Ovary (tissue), 9 donors: ENCODE data around the gene SRRT. TPM values are rescaled to one million over a fixed set of nuclear protein-coding genes. Genes with fewer than 3 reads are reported as not detected.
A peak's percentile ranks its signal among the peaks of the same experiment; 100 is the strongest.

Source experiments
- DNase-seq, 5 donors: peaks; one replicate each; pipeline ENCODE4 v3.0.0-alpha.2; 2019 to 2020
- H3K27ac ChIP-seq, 2 donors: fragments of 200-600 bp; one replicate each; pipeline versions ENCODE4 v1.5.1 to v1.8.0; 2019 to 2022
- H3K27me3 ChIP-seq: fragments of 200-600 bp; one replicate; pipeline ENCODE4 v1.8.0; 2022
- H3K36me3 ChIP-seq: fragments of 200-600 bp; sonication (generic); one replicate; pipeline ENCODE4 v1.5.1; 2019
- H3K4me1 ChIP-seq: one replicate; pipeline ENCODE4 v1.8.1; 2013; ENCODE audit warnings: mild to moderate bottlenecking, moderate library complexity; ENCODE audit not compliant: insufficient read depth
- H3K4me3 ChIP-seq: fragments of 200-600 bp; sonication (generic); one replicate; pipeline ENCODE4 v1.5.1; 2017
- H3K9me3 ChIP-seq, 2 donors: fragments of 200-600 bp in 1 of 2; sonication (generic) in 1 of 2; one replicate each; pipeline versions ENCODE4 v1.5.1 to v1.8.1; 2013 to 2019; ENCODE audit warnings: mild to moderate bottlenecking in 1 of 2, moderate library complexity in 1 of 2
- CTCF ChIP-seq, 3 donors: fragments of 450-650 bp in 2 of 3; fragments of 200-600 bp in 1 of 3; IDR thresholded peaks; one replicate each; pipeline versions ENCODE4 v1.5.1 to v1.8.0; 2016 to 2022; ENCODE audit warnings: antibody characterized with exemption in 3 of 3, mild to moderate bottlenecking in 1 of 3
- EP300 ChIP-seq: sonication (generic); formaldehyde crosslinking; IDR thresholded peaks from one replicate; pipeline ENCODE4 v1.6.1; 2017; ENCODE audit warnings: antibody characterized with exemption
- POLR2A ChIP-seq: fragments of 450-650 bp; IDR thresholded peaks from one replicate; pipeline ENCODE4 v1.6.1; 2017; ENCODE audit warnings: antibody characterized with exemption, mild to moderate bottlenecking, moderate library complexity
- WGBS, 3 donors: extraction: QIAGEN DNeasy Blood & Tissue Kit in 1 of 3; methylation state at CpG; one replicate each; pipeline versions ENCODE4 v1.1.5 to v1.1.7; 2013 to 2017; 5-methylcytosine and 5-hydroxymethylcytosine counted together
- intact Hi-C, 4 donors: fragments of 100-400 bp; cut with DNase I; formaldehyde crosslinking; loops; one replicate each; pipeline versions ENCODE4 v1.11.0 to v1.15.1; 2022 to 2023
- polyA plus RNA-seq, 2 donors: library from polyadenylated mRNA; stranded (reverse); fragments of 200-250 nt in 1 of 2; fragments of 350-450 nt in 1 of 2; fragmentation: Illumina TruSeq in 1 of 2; extraction: RNeasy Lipid Tissue Mini Kit (QIAGEN cat#74804) in 1 of 2; gene quantifications; one replicate each; pipeline ENCODE4 v1.2.3, GENCODE V29; 2013 to 2014
- total RNA-seq, 7 donors: library from RNA; depleted of rRNA in 2 of 7; stranded (reverse); fragments of >200 nt in 2 of 7; fragmentation: NEBNext Ultra II Directional in 3 of 7; extraction: Animal tissue kit (Norgen Biotek cat#: 25700) in 3 of 7; gene quantifications; one replicate each; pipeline versions ENCODE4 v1.1.0 to v1.2.4, GENCODE V29; 2016 to 2023
- donor health status: DM: no; HTN: no; CAD: no; lungs with moderate emphysema.
- donor health status: DM: no; HTN: no; CAD: no.
- donor health status: Bipolar disorder and iron deficiency.
- donor health status: DM: yes; HTN: yes; CAD: no.
- donor health status: DM: no; HTN: no; CAD: no.
- donor health status: DM: yes; HTN: yes; CAD: no.

Gene SRRT
- total and polyA plus RNA-seq, 9 donors, result 45.8 to 191 (median 135) TPM

GRCh38 chr7:100826514-100827329 lies 48.2 kb upstream of the SRRT start:
- 0% methylated on average over 31 to 71 of the region's 71 CpGs for WGBS, 3 donors

DNA sequence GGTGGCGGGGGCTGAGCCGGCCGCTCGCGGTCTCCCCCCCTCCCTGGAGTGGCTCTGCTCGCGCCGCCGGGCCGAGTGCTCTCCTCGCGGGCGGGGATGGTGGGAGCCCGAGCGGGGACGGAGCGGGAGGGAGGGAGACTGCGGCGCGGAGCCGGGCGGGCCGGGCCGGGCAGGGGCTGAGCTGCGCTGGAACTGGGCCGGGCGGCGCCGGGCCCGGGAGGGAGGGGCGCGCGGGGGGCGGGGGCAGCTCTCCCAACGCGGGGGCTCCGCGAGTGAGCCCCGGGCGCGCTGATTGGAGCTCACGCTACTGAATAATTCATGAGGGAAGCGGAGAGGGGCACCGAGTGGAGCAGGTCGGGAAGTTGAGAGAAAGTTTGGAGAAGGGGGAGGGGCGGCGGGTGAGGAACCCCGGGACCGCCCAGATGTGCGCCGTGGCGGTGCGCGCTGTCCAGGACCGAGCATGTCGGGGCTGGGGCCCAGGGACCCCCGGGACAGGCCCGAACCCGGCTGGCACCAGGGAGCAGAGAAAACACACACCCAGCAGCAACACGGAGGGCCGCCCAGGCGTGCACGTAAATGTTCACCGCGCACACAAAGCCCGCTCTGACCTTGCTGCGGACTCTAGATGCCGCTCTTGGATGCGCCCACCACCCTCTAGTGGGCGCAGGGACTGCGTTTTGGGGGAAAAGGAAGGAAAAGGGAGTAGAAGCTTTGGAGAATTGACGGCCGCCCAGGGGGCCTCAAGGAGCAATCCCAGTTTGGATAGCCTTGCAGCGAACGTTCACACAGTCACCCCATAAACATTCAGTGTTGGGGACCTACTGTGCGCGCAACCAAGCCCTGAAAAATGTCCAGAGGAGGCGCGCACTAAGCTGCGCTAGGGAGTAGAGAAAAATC lies 47.3 kb upstream of the SRRT start, which contains the start of gene EPHB4:
TSS of gene EPHB4 (minus strand) at position 194 of the 897 bp plus-strand sequence. CDS start 493 bp downstream, outside the sequence.
- DNase-seq, result peak; percentile 91 to 93 (median 92)
- no peaks in the 10 kb centered on the region for H3K36me3 ChIP-seq
- peaks cover 11% of the 10 kb centered on the region for H3K4me1 ChIP-seq

More at GRCh38 chr7:100826514-100827329, 48.2 kb upstream of the SRRT start:
- peak overlapping the region; percentile 80 to 89 for H3K27ac ChIP-seq
- no peaks in the 10 kb centered on the region for H3K9me3 ChIP-seq
- no peaks in the 10 kb centered on the region for H3K27me3 ChIP-seq
- H3K4me1 ChIP-seq, result peaks cover 14% of the 10 kb centered on the region
- peak overlapping the region; percentile 84 for H3K4me3 ChIP-seq
- intact Hi-C loops, result no loop called here
- DNase-seq, result peak; percentile 44 to 73 (median 68)
- H3K36me3 ChIP-seq, result no peaks in the 10 kb centered on the region
- TF ChIP-seq POLR2A (no peak), CTCF (IDR thresholded peaks at IDR 0.05) (no peak), EP300 (no peak)

GRCh38 chr7:100829150-100829716 lies 45.7 kb upstream of the SRRT start:
- no peaks in the 10 kb centered on the region for H3K27me3 ChIP-seq
- 30 to 39% (median 32%) methylated on average over 20 of the region's 20 CpGs for whole genome bisulfite sequencing, 3 donors
- peak overlapping the region in 1 of 2 donors; percentile 89 for H3K27ac ChIP-seq
- no peaks in the 10 kb centered on the region for H3K36me3 ChIP-seq
- no peaks in the 10 kb centered on the region for H3K9me3 ChIP-seq
- intact Hi-C loops, result no loop called here
- TF ChIP-seq EP300, result no peak
- TF ChIP-seq POLR2A, result no peak
- no peak for TF ChIP-seq CTCF (IDR thresholded peaks at IDR 0.05)
- peaks cover 7% of the 10 kb centered on the region for H3K4me1 ChIP-seq
- DNase-seq, result peak; percentile 45 to 75 (median 61)
- H3K4me3 ChIP-seq, result no peak overlapping the region

More for the DNA sequence above, 47.3 kb upstream of the SRRT start, which contains the start of gene EPHB4:
- TF ChIP-seq POLR2A (peak; percentile 32), EP300 (no peak), CTCF (IDR thresholded peaks at IDR 0.05) (peak; percentile 15 to 52 (median 45))
- H3K4me3 ChIP-seq, result peak within 1 kb of the TSS; percentile 84
- H3K27ac ChIP-seq, result peak within 1 kb of the TSS; percentile 80 to 89
- H3K27me3 ChIP-seq, result no peaks in the 10 kb centered on the region
- WGBS, 3 donors, result 1% methylated on average over 43 to 78 of the region's 80 CpGs
- intact Hi-C loops, result no loop called here
- H3K9me3 ChIP-seq, result no peaks in the 10 kb centered on the region

GRCh38 chr7:100830396-100830795 lies 44.5 kb upstream of the SRRT start:
- no peaks in the 10 kb centered on the region for H3K27me3 ChIP-seq
- H3K27ac ChIP-seq, result no peak overlapping the region
- WGBS, 3 donors, result 58 to 79% (median 75%) methylated on average over 4 of the region's 4 CpGs
- H3K4me1 ChIP-seq, result peaks cover 6% of the 10 kb centered on the region
- no peaks in the 10 kb centered on the region for H3K9me3 ChIP-seq
- no peaks in the 10 kb centered on the region for H3K36me3 ChIP-seq
- TF ChIP-seq POLR2A, result no peak
- TF ChIP-seq EP300, result no peak
- no peak for TF ChIP-seq CTCF (IDR thresholded peaks at IDR 0.05)
- H3K4me3 ChIP-seq, result no peak overlapping the region
- intact Hi-C loops, result no loop called here
- DNase-seq, result no peak
